Activated T-cell treated with anti-CD3 and anti-CD28 coated beads, Interleukin-2, amount 50 U/mL, for 72 hours (primary cell): ENCODE results near the gene SEC16A. TPM values are rescaled to one million over a fixed set of nuclear protein-coding genes. Genes with fewer than 3 reads are reported as not detected.

Source experiments
- ATAC-seq, 2 donors: fragments of 150-1000 bp; cut with Tn5 transposase; replicated peaks in 1 of 2; 2 replicates each; pipeline ENCODE4 v1.10.0; 2021; ENCODE audit warnings: moderate library complexity in 2 of 2, mild to moderate bottlenecking in 1 of 2
- DNase-seq, 2 donors: peaks; one replicate each; pipeline ENCODE4 v3.0.0; 2021 to 2022; ENCODE audit warnings: mixed read lengths in 1 of 2
- H3K27ac Mint-ChIP-seq: one replicate; pipeline ENCODE4 v1.8.0; 2022; ENCODE audit warnings: mild to moderate bottlenecking, moderate library complexity, mixed read lengths
- H3K27me3 Mint-ChIP-seq: one replicate; pipeline ENCODE4 v1.8.0; 2022; ENCODE audit warnings: low read depth, mixed read lengths
- H3K36me3 Mint-ChIP-seq, 2 donors: one replicate each; pipeline ENCODE4 v1.8.0; 2022; ENCODE audit warnings: mixed read lengths in 2 of 2, mild to moderate bottlenecking in 1 of 2; ENCODE audit not compliant: insufficient read depth in 2 of 2
- H3K4me1 Mint-ChIP-seq: one replicate; pipeline ENCODE4 v1.8.0; 2022; ENCODE audit warnings: low read depth, mixed read lengths
- H3K4me3 Mint-ChIP-seq, 2 donors: one replicate each; pipeline ENCODE4 v1.8.0; 2022; ENCODE audit warnings: mild to moderate bottlenecking in 2 of 2, mixed read lengths in 2 of 2, moderate library complexity in 2 of 2
- H3K9me3 Mint-ChIP-seq, 2 donors: one replicate each; pipeline ENCODE4 v1.8.0; 2022; ENCODE audit warnings: mixed read lengths in 2 of 2
- total RNA-seq, 2 donors: library from RNA; stranded (reverse); gene quantifications; one replicate each; pipeline ENCODE4 v1.2.3, GENCODE V29; 2022

The SEC16A gene
- total RNA-seq, 2 donors from 2014 or later: 69.5 to 74.5 TPM

DNA sequence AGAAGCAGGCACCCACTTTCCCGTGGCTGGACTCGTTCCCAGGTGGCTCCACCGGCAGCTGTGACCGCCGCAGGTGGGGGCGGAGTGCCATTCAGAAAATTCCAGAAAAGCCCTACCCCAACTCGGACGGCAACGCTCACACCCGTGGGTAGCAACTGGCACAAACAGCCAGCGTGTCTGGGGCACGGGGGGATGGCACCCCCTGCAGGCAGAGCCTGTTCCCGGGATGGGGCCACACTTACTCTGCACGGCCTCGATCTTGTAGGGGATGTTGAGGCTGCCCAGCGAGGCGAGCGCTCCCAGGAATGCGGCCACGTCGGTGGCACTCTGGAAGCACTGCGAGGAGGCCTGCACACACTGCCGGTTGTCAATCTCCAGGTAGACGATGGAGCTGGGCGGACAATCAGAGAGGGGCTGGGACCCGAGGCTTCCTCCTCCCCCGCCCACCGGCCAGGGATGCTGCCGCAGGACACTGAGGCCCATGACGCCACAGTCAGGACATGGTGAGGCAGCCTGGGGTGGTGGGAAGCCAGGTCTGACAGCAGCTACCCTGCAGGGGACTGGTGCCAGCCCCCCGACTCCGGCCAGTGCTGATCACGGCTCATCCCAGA lies 20.2 kb upstream of the SEC16A start:
- ATAC-seq (no peak), DNase-seq (no peak)
- Mint-ChIP-seq H3K4me1 (no peaks in the 10 kb centered on the region), H3K36me3 (peaks cover 2 to 5% of the 10 kb centered on the region in 2 donors), H3K27me3 (no peaks in the 10 kb centered on the region), H3K9me3 (no peaks in the 10 kb centered on the region), H3K4me3 (no peak overlapping the region), H3K27ac (no peak overlapping the region)

DNA sequence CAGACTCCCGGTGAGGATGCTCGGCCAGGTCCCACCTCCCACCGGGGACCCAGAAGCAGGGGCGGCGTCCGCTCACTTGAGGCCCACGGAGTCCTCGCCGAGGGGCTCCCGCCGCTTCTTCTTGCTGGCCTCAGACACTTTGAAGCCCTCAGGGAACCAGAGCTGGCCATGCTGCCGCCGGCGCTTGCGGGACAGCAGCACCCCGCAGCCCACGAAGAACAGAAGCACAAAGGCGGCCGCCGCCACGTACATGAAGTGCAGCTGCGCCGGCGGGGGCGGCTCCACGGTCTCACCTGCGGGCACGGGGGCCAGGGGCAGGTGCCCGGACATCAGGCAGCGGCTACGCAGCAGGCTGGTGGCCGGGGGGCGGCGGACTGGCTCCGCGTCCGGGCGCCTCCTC lies 19.4 kb upstream of the SEC16A start:
- Mint-ChIP-seq H3K4me3 (no peak overlapping the region), H3K27me3 (no peaks in the 10 kb centered on the region), H3K4me1 (no peaks in the 10 kb centered on the region), H3K9me3 (no peaks in the 10 kb centered on the region), H3K36me3 (peaks cover 2 to 5% of the 10 kb centered on the region in 2 donors), H3K27ac (no peak overlapping the region)
- ATAC-seq (no peak), DNase-seq (no peak)

DNA sequence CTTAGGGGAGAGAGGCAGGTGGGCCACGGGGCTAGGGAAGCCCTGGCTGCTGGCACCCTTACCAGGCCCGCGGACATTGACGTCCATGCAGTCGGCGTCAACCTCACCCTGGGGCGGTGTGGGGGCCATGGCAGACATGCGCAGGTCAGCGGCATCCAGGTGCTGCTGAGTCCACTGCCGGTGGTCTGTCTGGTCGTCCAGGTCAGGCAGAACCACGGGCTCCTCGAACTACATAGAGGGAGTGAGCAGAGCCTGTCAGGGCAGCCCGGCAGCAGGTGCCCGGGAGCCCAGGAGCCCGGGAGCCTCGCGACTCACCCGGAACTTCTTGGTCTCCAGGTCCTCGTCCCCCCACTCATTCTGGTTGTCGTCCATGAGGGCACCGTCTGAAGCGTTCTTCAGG lies 18.8 kb upstream of the SEC16A start:
- Mint-ChIP-seq H3K4me3 (no peak overlapping the region), H3K27ac (no peak overlapping the region), H3K4me1 (no peaks in the 10 kb centered on the region), H3K27me3 (no peaks in the 10 kb centered on the region), H3K9me3 (no peaks in the 10 kb centered on the region), H3K36me3 (peaks cover 2 to 5% of the 10 kb centered on the region in 2 donors)
- DNase-seq: no peak
- ATAC-seq: no peak

DNA sequence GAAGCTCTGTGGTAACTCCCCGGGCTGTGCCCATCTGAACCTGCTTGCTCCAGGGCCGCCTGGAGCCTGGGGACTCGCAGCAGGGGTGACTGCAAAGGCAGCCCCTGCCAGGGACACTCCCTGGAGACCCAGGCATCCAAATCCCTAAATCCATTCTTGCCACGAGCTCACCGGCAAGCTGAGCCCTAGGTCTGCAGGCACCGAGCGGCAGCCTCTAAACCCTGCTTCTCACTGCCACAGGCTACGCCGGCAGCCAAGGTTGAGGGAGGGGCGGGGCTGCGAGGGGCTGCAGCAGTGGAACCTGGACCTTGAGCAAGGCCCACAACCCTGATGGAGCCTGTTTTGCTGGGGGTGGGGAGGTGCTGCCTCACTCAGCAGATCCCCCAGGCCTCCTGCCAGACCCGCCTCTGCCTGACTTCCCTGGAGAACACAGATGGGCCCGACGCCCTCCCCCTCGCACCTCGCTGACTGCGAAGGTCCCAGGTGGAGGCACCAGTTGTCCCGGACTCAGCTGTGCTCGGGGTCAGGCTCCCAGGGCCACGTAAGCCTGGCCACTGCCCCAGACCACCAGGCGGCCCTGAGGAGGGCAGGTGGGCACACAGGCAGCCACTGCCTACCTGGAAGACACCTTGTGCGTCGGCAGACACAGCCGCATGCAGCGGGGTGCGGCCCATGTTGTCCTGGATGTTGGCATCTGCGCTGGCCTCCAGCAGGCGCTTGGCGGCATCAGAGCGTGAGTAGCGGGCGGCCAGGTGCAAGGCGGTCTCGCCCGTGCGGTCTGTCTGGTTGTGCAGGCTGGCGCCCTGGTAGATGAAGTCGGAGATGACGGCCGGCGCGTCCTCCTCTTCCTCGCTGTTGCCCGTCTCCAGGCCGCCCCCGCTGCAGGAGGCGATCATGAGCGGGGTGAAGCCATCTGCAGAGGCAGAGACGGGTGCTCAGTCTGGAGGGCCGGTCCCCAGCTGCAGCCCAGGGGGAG lies 17.4 kb upstream of the SEC16A start:
- Mint-ChIP-seq H3K9me3 (no peaks in the 10 kb centered on the region), H3K36me3 (peaks cover 5 to 6% of the 10 kb centered on the region in 2 donors)
- no peak for ATAC-seq

DNA sequence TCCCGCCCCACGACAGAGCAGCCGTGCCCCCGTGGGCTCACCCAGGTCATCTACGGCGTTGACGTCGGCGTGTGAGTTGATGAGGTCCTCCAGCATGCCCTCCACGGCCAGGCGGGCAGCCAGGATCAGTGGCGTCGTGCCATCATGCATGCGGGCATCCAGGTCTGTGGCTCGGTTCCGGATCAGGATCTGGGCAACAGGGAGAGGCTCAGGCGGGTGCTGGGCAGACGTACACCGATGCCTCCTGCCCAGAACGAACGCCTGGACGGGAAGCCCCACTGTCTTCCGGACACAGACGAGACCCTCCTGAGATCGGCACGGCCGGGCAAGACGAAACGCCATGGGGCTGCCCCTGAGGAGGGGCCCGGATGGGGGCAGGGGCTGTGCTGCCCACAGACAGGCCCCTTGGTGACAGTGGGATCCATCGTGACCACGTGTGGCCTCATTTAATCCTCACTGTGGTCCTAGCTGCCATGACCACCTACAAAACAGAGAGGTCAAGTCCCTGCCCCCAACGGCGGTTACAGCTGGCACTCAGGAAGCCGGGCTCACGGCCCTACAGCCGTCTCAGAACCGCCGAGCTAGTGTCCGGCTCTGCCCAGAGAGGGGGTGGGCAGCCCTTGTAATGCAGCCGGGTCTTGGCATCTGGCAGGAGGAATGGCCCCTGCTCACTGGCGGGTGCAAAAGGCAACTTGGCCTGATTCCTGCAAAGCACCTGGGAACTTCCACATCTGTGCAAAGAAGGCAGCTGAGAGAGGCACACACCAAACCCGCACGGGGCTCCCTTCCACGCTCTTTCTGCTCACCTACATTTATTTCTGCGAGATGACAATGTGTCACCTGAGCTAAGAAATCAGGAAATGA lies 16.5 kb upstream of the SEC16A start:
- H3K36me3 Mint-ChIP-seq: peaks cover 5% of the 10 kb centered on the region in 2 donors

More for the DNA sequence above, 17.4 kb upstream of the SEC16A start:
- no peak for DNase-seq
- Mint-ChIP-seq H3K27ac (no peak overlapping the region), H3K27me3 (no peaks in the 10 kb centered on the region), H3K4me1 (no peaks in the 10 kb centered on the region), H3K4me3 (no peak overlapping the region)

DNA sequence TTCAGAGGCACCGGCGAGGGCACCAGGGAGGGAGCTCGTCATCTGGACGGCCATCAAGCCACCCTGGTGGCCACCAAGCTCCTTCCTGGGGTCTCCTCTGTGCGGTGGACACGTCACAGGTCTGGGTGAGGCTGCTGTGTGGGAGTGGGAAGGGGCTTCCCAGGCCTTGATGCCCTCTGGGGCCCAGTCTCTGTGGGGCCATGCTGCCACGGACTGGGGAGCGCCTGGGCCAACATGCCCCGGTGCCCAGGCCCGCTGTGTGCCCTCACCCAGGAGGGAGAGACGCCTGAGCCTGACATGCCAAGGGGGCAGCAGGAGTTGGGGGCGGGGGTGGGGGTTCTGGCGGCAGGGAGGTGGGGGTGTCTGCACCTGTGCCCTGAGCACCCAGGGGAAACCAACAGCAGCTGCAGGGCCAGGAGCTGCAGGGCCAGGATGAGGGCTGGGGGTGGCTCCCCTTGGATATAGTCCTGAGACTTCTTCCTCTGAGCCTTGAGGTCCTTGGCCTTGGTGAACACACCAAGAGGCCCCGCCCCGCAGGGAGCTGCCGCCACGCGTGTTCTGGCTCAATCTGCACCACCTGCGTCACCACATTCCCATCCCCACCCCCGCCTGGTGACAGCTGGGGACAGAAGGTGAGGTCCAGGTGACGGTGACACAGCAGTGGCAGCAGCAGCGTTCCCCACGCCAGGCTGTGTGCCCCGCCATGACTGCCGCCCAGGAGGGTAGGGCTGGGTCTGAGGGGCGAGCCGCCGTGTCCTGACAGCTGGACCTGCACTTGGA lies 15.3 kb upstream of the SEC16A start:
- Mint-ChIP-seq H3K9me3 (no peaks in the 10 kb centered on the region), H3K4me3 (no peak overlapping the region), H3K27me3 (no peaks in the 10 kb centered on the region), H3K36me3 (peaks cover 3 to 5% of the 10 kb centered on the region in 2 donors), H3K27ac (no peak overlapping the region), H3K4me1 (no peaks in the 10 kb centered on the region)
- DNase-seq (no peak), ATAC-seq (no peak)

More for the DNA sequence above, 16.5 kb upstream of the SEC16A start:
- H3K27ac Mint-ChIP-seq: no peak overlapping the region
- DNase-seq (no peak), ATAC-seq (no peak)
- H3K27me3 Mint-ChIP-seq: no peaks in the 10 kb centered on the region
- H3K9me3 Mint-ChIP-seq: no peaks in the 10 kb centered on the region
- no peaks in the 10 kb centered on the region for H3K4me1 Mint-ChIP-seq
- no peak overlapping the region for H3K4me3 Mint-ChIP-seq

DNA sequence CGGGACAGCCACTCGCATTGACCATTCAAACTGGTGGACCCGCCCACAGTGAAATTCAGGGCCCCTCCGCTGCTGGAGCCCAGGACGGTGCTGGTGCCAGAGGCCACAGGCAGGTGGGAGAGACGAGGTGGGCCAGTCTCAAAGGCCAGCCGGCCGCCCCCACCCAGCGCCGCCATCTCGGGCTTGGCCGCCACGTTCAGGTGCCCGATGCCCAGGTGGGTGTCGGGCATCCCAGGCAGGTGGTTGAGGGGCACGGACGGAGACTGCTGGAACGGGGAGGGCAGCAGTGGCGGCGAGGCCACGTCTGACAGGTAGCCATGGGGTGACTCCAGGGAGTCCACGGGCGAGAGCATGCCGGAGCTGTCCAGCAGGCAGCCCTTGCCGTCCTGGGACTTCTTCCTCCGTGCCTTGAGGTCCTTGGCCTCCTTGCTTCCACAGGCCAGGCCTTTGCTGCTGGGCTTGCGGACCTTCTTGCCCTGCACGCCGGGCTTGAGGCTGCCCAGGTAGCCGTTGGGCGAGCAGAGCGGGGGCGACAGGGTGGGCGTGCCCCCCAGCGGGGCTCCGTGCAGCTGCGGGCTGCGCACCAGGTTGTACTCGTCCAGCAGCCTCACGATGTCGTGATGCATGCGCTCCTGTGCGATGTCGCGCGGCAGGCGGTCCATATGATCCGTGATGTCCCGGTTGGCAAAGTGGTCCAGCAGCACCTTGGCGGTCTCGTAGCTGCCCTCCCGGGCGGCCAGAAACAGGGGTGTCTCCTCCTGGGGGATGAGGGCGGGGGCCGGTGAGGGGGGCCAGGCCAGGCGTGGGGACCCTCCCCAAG lies 14.2 kb upstream of the SEC16A start:
- no peak for DNase-seq
- H3K27ac Mint-ChIP-seq: no peak overlapping the region
- no peak overlapping the region for H3K4me3 Mint-ChIP-seq
- no peaks in the 10 kb centered on the region for H3K9me3 Mint-ChIP-seq
- no peak for ATAC-seq
- no peaks in the 10 kb centered on the region for H3K27me3 Mint-ChIP-seq
- H3K36me3 Mint-ChIP-seq: peaks cover 3 to 5% of the 10 kb centered on the region in 2 donors
- no peaks in the 10 kb centered on the region for H3K4me1 Mint-ChIP-seq

DNA sequence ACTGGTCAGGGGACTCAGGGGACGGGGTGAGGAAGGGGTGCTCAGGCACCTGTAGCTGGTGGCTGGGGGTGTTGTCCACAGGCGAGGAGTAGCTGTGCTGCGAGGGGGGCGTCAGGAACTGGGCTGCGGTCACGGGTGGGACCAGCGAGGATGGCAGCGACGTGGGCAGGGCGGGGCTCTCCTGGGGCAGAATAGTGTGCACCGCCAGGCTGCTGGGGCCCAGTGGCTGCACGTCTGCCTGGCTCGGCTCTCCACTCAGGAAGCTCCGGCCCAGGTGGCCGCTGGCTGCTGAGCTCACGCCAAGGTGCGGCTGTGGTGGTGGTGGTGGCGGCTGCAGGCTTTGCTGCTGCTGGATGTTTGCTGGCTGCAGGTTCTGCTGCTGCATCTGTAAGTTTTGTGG lies 13.3 kb upstream of the SEC16A start:
- H3K4me1 Mint-ChIP-seq: no peaks in the 10 kb centered on the region
- DNase-seq (no peak), ATAC-seq (no peak)
- no peaks in the 10 kb centered on the region for H3K9me3 Mint-ChIP-seq
- no peak overlapping the region for H3K4me3 Mint-ChIP-seq
- peaks cover 3 to 5% of the 10 kb centered on the region in 2 donors for H3K36me3 Mint-ChIP-seq
- no peaks in the 10 kb centered on the region for H3K27me3 Mint-ChIP-seq
- H3K27ac Mint-ChIP-seq: no peak overlapping the region

DNA sequence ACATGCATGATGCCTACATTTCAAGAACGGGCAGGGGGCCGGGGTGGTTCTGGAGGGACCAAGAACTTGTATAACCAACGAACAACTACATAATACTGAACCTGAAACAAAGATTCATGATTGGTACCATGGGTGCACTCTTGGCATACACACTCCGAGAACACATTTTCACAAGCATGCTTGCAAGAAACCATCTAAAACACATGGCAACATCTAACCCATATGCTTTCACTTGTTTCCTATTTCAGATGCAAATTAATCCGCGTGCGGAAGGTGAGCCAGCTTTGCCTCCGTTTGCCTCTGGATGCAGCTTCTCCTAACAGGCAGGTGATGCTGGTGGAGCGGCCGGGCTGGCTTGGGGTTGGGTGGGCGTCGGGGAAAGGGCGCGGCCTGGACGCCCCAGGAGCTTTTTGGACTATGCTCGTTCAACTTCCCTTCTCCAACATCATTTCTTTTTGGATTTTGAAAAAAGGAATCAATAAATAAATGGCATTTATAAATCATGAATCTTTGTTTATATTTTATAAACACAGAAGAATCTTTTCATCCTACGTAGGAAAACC lies 12.5 kb upstream of the SEC16A start:
- ATAC-seq (no peak), DNase-seq (no peak)
- Mint-ChIP-seq H3K4me1 (no peaks in the 10 kb centered on the region), H3K27me3 (no peaks in the 10 kb centered on the region), H3K9me3 (no peaks in the 10 kb centered on the region), H3K27ac (no peak overlapping the region), H3K36me3 (peaks cover 3 to 5% of the 10 kb centered on the region in 2 donors), H3K4me3 (no peak overlapping the region)

DNA sequence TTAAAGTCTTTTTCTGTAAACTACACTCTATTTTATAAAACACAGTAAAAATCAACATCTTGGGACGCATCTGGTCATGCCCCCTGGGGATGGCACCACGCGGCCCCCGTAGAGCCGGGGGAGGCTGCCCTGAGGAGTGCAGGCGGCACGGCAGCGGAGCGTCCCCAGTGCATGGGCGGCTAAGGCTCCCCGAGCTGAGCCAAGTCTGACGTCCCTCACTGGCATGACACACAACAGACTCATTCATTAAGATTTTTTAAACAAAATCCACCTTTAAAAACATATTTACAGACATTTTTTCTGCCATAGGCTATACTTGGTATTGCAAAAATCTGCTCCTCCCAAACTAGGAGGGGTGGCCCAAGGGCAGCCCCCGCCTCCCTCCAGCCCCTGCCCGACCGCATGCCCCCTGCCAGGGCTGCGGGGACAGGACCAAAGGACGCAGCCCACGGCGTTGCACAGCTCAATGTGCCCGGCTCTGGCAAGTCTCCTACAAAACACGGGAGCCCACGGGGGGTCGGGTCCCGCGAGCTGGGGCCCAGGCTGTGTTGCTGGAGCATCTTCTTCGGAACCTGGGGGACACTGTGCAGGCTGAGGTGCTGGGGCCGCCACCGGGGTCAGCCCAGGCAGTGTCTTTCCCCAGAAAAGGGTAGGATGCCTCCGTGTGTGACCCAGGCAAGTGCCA lies 11.8 kb upstream of the SEC16A start:
- peaks cover 3 to 5% of the 10 kb centered on the region in 2 donors for H3K36me3 Mint-ChIP-seq
- no peak overlapping the region for H3K4me3 Mint-ChIP-seq
- DNase-seq (no peak), ATAC-seq (no peak)
- no peak overlapping the region for H3K27ac Mint-ChIP-seq
- H3K27me3 Mint-ChIP-seq: no peaks in the 10 kb centered on the region
- no peaks in the 10 kb centered on the region for H3K4me1 Mint-ChIP-seq
- H3K9me3 Mint-ChIP-seq: no peaks in the 10 kb centered on the region

DNA sequence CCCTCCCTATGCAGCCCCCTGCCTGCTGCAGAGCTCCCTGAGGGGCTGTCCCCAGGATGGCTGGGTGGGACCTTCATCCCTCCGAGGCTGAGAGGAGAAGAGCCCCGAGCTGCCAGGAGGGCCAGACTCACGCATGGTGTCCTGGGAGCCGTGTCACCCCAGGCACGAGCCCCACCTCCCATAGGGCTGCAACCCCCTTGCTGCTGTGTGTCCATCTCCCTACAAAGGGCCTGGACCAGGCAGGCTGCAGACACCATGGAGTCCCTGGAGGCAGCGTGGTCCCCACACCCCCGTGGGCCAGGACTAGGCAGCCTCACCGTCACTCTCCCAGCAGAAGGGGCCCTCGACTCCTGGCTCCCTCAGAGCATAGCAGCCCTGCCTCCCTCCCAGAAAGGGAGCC lies 11.2 kb upstream of the SEC16A start:
- Mint-ChIP-seq H3K36me3 (peaks cover 3% of the 10 kb centered on the region in 2 donors), H3K4me3 (no peak overlapping the region), H3K4me1 (no peaks in the 10 kb centered on the region), H3K27ac (no peak overlapping the region), H3K9me3 (no peaks in the 10 kb centered on the region), H3K27me3 (no peaks in the 10 kb centered on the region)
- ATAC-seq (peak; percentile 4 to 14), DNase-seq (no peak)
